Skeletal muscle satellite cell (primary cell): ENCODE measurements around the gene ASF1A.

Experiments used
- H3K27me3 ChIP-seq: 2 replicates; pipeline ENCODE4 v1.7.0; 2013; ENCODE audit warnings: low read length; ENCODE audit not compliant: control insufficient read depth, insufficient read depth
- H3K36me3 ChIP-seq: 2 replicates; pipeline ENCODE4 v1.7.0; 2013; ENCODE audit warnings: mild to moderate bottlenecking, control low read depth, low read length; ENCODE audit not compliant: insufficient read depth
- H3K4me1 ChIP-seq: 2 replicates; pipeline ENCODE4 v1.7.0; 2013; ENCODE audit warnings: low read length; ENCODE audit not compliant: control insufficient read depth, insufficient read depth
- H3K4me2 ChIP-seq: 2 replicates; pipeline ENCODE4 v1.7.0; 2013; ENCODE audit warnings: mild to moderate bottlenecking, low read length
- H3K4me3 ChIP-seq: 2 replicates; pipeline ENCODE4 v1.7.0; 2013; ENCODE audit warnings: low read length
- H3K9ac ChIP-seq: 2 replicates; pipeline ENCODE4 v1.7.0; 2013; ENCODE audit warnings: mild to moderate bottlenecking, low read depth, low read length, moderate library complexity
- H3K9me3 ChIP-seq: replicated peaks from 2 replicates; pipeline ENCODE4 v1.7.0; 2013; ENCODE audit warnings: mild to moderate bottlenecking, control low read depth, low read length

The ASF1A gene

DNA sequence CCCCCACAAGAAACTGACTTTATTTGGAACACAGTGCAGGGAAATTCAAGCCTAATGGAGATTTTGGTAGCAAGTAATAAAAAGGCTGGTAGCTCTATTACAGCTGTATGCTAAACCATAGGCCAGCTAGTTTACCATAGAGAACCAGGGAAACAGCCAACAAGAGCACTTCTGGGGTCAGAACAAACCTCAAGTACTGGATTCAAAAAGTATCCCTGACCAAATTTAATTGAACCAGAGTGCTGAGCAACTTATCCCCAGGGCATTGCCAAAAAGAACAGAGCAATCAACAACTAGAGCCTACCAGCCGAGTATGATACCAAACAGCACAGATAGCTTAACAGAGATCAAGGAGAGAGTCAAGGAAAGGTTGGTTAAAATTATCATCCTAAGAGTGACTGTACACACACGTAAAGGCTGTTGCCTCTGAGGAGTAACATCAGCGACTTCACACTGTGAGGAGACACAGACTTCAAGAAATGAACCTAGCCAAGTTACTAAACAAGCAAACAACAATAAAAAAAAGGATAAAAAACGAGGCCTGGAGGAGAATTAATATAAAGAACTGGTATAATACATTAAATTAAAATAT lies 11.5 kb upstream of the ASF1A start:
- Histone ChIP-seq H3K27me3 (no peaks in the 10 kb centered on the region), H3K9me3 (no peaks in the 10 kb centered on the region)

DNA sequence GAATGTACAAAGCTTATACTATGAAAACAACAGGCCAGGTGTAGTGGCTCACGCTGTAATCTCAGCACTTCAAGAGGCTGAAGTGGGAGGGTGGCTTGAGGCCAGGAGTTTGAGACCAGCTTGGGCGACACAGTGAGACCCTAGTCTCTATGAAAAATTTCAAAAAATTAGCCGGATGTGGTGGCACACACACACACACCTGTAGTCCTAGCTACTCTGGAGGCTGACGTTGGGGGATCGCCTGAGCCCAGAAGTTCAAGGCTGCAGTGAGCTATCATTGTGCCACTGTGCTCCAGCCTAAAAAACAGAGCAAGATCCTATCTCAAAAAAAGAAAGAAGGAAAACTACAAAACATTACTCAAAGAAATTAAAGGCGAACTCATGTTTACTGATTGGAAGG lies 7.3 kb upstream of the ASF1A start:
- peaks cover 10% of the 10 kb centered on the region for H3K4me1 ChIP-seq
- H3K9me3 ChIP-seq: no peaks in the 10 kb centered on the region
- H3K9ac ChIP-seq: no peak overlapping the region
- no peak overlapping the region for H3K4me3 ChIP-seq
- no peaks in the 10 kb centered on the region for H3K36me3 ChIP-seq
- H3K4me2 ChIP-seq: no peak overlapping the region
- no peaks in the 10 kb centered on the region for H3K27me3 ChIP-seq

More for the DNA sequence above, 11.5 kb upstream of the ASF1A start:
- H3K36me3 ChIP-seq: no peaks in the 10 kb centered on the region
- no peak overlapping the region for H3K4me2 ChIP-seq
- peaks cover 2% of the 10 kb centered on the region for H3K4me1 ChIP-seq
- H3K9ac ChIP-seq: no peak overlapping the region
- no peak overlapping the region for H3K4me3 ChIP-seq

DNA sequence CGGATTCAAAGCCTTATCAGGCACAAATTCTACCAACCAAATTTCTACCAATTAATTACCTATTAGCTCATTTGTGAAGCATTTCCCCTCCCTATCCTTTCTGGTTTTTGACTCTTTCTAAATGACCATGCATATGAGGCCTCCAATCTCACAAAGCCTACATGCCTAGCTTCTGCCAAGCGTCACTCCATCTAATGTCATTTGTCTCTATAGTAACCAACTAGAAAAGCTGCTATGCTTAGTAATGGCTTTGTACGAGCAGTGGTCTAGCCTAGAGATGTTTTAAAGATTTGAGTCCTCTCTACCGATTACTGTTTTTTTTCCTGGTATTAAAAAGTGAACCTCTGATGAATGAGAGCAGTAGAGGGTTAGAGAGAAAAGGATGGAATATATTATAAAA lies 4.8 kb upstream of the ASF1A start:
- no peaks in the 10 kb centered on the region for H3K9me3 ChIP-seq

DNA sequence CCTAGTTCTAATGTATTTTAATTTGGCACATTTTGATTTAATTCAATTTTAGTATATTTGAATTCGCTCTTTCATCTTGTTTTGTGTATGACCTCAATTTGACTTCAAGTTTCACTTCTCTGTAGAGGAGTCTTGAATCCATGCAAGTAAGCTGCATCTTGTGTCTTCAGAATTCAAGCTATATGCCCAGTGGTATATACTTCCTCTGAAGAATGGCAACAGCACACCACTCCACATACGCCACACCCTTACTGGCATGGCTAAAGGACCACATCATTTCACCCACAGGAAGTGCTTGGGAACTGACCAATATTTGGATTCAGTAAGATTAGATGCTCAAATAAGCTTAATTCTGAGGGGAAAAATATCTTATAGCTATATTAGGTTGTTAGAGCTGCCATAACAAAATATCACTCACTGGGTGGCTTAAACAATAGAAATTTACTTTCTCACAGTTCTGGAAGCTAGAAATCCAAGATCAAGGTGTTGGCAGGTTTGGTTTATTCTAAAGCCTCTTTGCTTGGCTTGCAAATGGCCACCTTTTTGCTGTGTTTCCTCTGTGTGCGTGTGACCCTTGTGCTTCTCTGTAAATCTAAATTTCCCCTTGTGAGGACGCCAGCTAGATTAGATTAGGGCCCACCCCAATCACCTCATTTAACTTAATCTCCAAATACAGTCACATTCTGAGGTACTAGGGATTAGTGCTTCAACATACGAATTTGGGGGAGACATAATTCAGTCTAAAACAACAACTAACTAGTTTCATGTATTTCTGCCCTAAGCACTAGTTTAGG lies 2.8 kb upstream of the ASF1A start:
- H3K36me3 ChIP-seq: no peaks in the 10 kb centered on the region
- H3K27me3 ChIP-seq: no peaks in the 10 kb centered on the region
- peaks cover 19% of the 10 kb centered on the region for H3K4me1 ChIP-seq
- H3K4me2 ChIP-seq: peak overlapping the region; percentile 86
- no peaks in the 10 kb centered on the region for H3K9me3 ChIP-seq
- no peak overlapping the region for H3K9ac ChIP-seq
- H3K4me3 ChIP-seq: no peak overlapping the region

More for the DNA sequence above, 4.8 kb upstream of the ASF1A start:
- Histone ChIP-seq H3K4me3 (no peak overlapping the region), H3K36me3 (no peaks in the 10 kb centered on the region), H3K4me2 (no peak overlapping the region), H3K4me1 (peaks cover 19% of the 10 kb centered on the region), H3K9ac (no peak overlapping the region), H3K27me3 (no peaks in the 10 kb centered on the region)

DNA sequence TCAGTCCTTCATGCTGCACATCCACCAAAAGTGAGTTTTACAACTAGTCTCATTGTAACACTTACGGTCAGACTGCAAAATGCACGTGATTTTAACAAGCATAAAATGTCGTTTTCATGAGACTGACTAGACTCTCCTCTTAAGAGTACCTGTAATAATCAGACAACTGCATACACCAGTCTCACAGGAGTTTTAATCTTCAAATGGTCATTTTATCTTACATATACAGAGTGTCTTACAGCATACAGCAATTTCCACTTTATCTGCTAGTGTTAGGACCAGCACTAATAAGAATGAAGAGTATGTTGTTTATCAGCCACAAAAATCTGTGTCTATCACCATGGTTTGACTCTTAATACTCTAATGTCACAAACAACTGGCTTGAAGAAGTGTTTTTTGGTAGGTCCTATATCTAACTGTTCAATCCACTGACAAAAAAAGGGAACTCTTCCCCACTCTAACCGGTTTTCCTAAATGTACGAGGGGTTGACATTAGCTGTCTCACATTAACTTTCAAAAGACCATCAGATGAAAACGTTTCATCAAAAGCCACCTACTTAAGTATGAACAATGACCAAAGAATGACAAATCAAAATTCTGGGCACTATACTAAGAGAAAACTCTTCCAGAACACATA lies 1.5 kb upstream of the ASF1A start:
- Histone ChIP-seq H3K4me2 (peak overlapping the region; percentile 86), H3K4me3 (peak overlapping the region; percentile 93), H3K27me3 (no peaks in the 10 kb centered on the region), H3K4me1 (peaks cover 19% of the 10 kb centered on the region), H3K36me3 (peaks cover 4% of the 10 kb centered on the region), H3K9ac (peak overlapping the region; percentile 85), H3K9me3 (no peaks in the 10 kb centered on the region)

DNA sequence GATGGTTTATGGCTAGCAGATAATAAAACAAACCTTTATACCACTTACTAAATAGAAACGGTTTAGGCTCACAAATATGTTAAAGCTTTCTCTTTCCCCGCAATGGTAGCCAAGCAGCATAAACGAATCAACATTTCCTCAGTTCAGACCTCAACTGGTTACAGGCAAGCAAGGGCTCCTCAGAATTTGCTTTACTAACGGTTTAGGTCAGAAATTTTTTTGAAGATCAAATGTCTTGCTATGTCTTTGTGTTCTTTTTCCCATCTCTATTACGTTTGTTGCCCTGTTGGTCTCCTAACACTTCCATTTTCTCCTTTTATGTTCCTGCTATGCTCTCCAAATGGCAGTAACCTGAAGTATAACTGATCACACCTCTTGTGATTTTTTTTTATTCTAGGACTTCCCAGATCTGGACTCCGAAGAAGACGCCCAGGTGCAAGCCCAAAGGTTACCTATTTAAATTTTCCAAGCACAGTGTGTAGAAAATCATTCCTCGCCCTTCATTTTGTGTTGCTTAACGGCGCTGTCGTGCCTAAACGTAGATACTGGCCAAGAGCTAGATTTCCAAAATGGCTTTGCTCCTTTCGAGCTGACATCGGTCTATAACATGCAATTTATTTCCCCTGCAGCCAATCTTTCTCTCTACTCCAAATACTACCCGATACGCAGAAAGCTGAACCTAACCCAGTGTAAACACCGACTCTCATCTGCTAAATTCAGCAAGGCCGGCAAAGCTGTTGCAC lies 717 bp upstream of the ASF1A start:
- H3K4me3 ChIP-seq: peak overlapping the region; percentile 93
- peak overlapping the region; percentile 85 for H3K9ac ChIP-seq
- H3K4me1 ChIP-seq: peaks cover 19% of the 10 kb centered on the region
- H3K9me3 ChIP-seq: no peaks in the 10 kb centered on the region
- H3K36me3 ChIP-seq: peaks cover 4% of the 10 kb centered on the region
- H3K4me2 ChIP-seq: peak overlapping the region; percentile 86
- H3K27me3 ChIP-seq: no peaks in the 10 kb centered on the region

DNA sequence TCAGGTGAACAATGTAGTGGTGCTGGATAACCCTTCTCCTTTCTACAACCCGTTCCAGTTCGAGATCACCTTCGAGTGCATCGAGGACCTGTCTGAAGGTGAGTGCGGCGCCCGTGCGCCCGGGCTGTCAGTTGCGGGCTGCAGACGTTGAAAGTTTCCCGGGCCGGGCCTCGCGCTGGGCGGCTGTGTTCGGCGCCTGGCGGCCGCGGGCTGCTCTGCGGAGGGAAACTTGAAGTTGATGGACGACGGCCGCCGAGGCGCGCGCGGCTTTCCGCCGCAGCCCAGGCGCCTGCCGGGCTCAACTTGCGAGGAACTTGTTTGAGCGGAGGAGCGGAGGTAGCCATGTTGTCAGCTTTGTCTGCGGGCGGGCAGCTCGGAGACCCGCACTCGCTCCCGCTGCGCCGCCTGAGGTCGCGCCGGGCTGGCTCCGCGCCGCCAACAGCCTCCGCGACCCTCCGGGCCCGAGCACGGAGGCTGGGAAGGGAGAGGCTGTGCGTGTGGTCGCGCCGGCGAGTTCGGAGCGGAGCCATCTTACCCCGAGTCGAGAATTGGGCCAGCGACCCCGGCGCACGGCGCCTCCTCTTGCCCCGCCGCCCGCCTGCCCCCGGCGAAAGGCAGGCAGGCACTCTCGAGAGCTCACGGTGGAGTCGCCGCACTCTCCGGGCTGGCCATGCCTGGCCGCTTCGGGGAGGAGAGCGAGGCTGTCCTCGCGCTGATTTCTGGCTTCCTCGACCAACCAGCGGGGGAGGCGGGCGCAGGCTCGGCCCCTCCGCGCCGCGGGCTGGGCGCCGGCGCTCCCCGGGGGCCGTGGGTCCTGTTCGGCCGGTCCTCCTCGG lies 691 bp downstream of the ASF1A start:
- Histone ChIP-seq H3K27me3 (no peaks in the 10 kb centered on the region), H3K4me2 (peak overlapping the region; percentile 82), H3K9ac (peak overlapping the region; percentile 95), H3K4me3 (peak overlapping the region; percentile 93), H3K36me3 (peaks cover 12% of the 10 kb centered on the region), H3K9me3 (no peaks in the 10 kb centered on the region), H3K4me1 (peaks cover 19% of the 10 kb centered on the region)

DNA sequence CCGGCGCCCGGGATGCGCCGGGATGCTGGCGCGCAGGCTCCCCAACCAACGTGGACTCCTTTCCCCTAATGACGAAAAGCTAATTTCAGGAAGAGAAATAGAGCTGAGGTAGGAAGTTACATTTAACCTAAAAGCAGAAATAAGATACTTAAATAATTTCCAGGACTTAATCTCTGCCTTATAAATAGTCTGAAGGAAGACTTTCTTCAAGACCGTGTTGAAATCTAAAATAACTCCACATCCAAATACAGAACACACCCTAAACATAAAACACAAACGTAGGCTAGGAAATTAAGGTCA lies 1.3 kb downstream of the ASF1A start:
- H3K4me2 ChIP-seq: peak overlapping the region; percentile 82
- peak overlapping the region; percentile 95 for H3K9ac ChIP-seq
- H3K4me3 ChIP-seq: peak overlapping the region; percentile 93
- H3K4me1 ChIP-seq: peaks cover 19% of the 10 kb centered on the region
- no peaks in the 10 kb centered on the region for H3K9me3 ChIP-seq
- peaks cover 12% of the 10 kb centered on the region for H3K36me3 ChIP-seq
- no peaks in the 10 kb centered on the region for H3K27me3 ChIP-seq

DNA sequence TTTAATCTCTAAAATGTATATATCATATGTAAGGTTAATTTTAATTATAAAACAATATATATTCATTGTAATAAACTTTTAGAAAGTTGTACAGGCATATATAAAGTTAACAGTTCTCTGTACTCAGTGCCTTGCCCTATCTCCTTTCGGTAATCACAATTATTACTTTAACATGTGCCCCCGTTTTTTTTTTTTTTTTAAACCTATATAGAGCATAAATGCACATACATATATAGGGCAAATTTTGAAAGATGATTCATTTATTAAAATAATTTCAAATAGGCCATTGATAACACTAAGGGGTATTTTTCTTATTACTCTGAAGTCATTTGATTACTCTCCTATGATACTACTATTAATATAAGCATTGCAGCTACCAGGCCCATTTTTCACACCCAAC lies 1.9 kb downstream of the ASF1A start:
- Histone ChIP-seq H3K9me3 (no peaks in the 10 kb centered on the region), H3K4me3 (peak overlapping the region; percentile 93), H3K9ac (peak overlapping the region; percentile 95), H3K4me1 (peaks cover 18% of the 10 kb centered on the region), H3K27me3 (no peaks in the 10 kb centered on the region), H3K4me2 (peak overlapping the region; percentile 82), H3K36me3 (peaks cover 14% of the 10 kb centered on the region)

DNA sequence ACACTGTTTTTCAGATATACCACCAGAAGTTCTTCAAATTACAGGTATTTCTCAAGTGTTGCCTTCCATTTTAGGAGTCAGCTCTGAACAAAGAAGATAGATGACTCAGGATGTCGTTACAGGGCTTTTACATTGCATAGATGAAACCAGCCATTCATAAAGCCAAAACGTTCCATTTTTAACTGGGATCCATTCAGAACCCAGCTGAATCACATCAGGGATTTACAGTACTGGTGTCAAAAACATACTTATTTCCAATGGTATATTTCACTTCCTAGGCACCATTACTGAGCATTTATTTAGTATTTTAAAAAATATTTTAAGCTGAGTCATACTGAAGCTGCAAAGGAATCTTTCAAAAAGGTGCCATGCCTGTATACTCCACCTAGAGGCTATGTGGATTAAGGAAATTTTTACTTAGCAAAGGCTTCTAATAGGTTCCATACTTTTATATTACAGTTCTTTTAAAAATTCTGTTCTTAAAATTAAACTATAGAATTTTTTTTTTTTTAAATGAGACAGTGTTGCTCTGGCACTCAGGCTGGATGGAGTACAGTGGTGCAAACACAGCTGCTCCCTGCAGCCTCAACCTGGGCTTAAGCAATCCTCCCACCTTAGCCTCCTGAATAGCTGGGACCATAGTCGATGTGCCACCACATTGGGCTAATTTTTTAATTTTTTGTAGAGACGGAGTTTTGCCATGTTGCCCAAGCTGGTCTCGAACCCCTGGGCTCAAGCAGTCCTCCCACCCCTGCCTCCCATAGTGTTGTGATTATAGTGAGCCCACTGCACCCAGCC lies 2.6 kb downstream of the ASF1A start:
- Histone ChIP-seq H3K4me3 (peak overlapping the region; percentile 93), H3K9me3 (no peaks in the 10 kb centered on the region), H3K9ac (peak overlapping the region; percentile 95), H3K36me3 (peaks cover 18% of the 10 kb centered on the region), H3K4me1 (peaks cover 11% of the 10 kb centered on the region), H3K27me3 (no peaks in the 10 kb centered on the region), H3K4me2 (peak overlapping the region; percentile 82)
